Measurements from ENCODE around the gene LMCD1. TPM values are rescaled to one million over a fixed set of nuclear protein-coding genes. Genes with fewer than 3 reads are reported as not detected.

LMCD1 gene
- total RNA-seq, 3 donors from 2014 or later (not counting 1 experiment from before 2014, with no cell fraction given), result not detected

DNA sequence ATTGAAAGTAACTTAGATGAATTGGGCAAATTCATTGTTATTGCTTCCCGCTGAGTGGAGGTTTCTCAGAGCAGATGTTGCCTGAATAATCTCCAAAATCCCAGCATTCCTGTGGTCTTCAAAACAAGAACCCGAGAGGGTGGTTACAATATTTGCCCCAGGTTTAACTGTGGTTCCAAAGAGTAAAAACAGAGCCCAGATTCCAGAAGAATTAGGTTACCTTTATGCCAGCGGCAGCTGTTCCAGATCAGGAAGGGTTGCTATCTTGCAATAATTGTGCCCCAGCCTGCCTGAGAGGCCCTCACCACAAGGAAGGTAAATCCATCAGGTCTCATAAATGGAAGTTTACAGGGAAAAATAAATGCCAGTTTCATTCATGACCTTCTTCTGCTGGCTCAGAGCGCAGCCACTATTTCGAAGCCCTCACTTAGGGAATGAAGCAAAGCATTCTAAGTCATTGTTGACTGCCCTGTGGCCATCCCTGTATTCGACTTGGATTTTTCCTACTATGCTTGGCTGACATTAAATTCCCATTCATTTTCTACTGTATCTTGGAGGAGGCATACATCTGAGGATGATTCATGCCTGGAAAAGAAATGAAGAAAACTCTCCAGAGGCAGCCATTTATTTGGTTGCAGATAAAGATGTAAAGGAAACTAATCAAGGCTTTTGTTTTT lies 88.4 kb downstream of the LMCD1 start:
- no peaks in the 10 kb centered on the region for H3K9me3 Mint-ChIP-seq

DNA sequence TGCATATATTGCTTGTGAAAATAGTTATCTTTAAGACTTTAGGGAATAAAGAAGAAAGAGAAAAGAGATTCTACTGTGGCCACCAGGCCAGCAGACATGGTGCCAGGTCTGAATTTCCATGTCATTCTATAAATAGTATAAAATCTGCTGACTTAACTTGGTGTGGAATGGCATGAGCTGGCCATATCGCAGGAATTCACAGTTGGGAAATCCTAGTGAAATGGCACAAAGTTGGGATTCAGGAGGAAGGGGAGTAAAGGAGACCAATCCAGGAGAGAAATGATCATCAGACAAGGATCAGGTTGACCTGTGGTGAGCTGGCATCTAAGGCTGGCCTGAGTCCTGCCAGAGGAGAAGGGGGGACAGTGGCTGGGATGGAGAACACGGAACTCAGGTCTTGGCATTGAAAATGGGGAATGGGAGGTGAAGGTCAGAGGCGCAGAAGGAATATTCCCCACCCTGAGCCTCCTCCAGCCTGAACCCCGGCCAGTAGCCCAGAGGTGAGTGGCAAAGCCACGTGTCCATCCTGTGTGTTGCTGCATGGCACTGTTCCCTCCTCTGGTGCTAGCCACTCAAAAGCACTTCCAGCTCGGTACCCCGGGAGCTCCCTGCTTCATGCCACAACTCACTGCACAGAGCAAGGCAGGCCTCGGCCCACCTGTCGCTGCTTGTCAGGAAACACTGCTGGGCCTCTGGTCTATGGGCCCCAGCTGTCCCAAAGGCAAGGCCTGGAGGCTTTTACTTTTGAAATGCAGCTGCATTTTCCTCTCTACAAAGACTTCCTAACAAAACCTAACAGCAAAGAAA lies 91.6 kb downstream of the LMCD1 start:
- no peaks in the 10 kb centered on the region for H3K27me3 ChIP-seq (ENCODE audit: control insufficient read depth, insufficient read depth, low read length)
- H3K36me3 Mint-ChIP-seq, result no peaks in the 10 kb centered on the region
- TF ChIP-seq, protein P1, sequence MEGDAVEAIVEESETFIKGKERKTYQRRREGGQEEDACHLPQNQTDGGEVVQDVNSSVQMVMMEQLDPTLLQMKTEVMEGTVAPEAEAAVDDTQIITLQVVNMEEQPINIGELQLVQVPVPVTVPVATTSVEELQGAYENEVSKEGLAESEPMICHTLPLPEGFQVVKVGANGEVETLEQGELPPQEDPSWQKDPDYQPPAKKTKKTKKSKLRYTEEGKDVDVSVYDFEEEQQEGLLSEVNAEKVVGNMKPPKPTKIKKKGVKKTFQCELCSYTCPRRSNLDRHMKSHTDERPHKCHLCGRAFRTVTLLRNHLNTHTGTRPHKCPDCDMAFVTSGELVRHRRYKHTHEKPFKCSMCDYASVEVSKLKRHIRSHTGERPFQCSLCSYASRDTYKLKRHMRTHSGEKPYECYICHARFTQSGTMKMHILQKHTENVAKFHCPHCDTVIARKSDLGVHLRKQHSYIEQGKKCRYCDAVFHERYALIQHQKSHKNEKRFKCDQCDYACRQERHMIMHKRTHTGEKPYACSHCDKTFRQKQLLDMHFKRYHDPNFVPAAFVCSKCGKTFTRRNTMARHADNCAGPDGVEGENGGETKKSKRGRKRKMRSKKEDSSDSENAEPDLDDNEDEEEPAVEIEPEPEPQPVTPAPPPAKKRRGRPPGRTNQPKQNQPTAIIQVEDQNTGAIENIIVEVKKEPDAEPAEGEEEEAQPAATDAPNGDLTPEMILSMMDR (IDR thresholded peaks at IDR 0.05), result no peak
- 81% methylated on average over 9 of the region's 9 CpGs for WGBS (ENCODE audit: insufficient coverage)
- no peak overlapping the region for H3K4me3 Mint-ChIP-seq
- H3K9me3 ChIP-seq (ENCODE audit: control insufficient read depth, insufficient read depth, low read length), result no peaks in the 10 kb centered on the region
- H3K27me3 Mint-ChIP-seq (ENCODE audit: low read depth in 2 of 2), result peaks cover 0 to 3% of the 10 kb centered on the region in 2 donors
- no peaks in the 10 kb centered on the region for H3K36me3 ChIP-seq (ENCODE audit: control insufficient read depth, insufficient read depth, low read length)
- intact Hi-C loops (cut with micrococcal nuclease), result no loop called here
- no peak overlapping the region for H3K27ac ChIP-seq (ENCODE audit: low read length)
- no peak for ATAC-seq
- no peak for DNase-seq
- H3K4me3 ChIP-seq (ENCODE audit: low read length), result no peak overlapping the region
- H3K27ac Mint-ChIP-seq, result no peak overlapping the region
- no peaks in the 10 kb centered on the region for H3K9me3 Mint-ChIP-seq
- H3K4me1 ChIP-seq (ENCODE audit: control insufficient read depth, insufficient read depth, low read length), result no peaks in the 10 kb centered on the region
- H3K4me1 Mint-ChIP-seq, result no peaks in the 10 kb centered on the region

More for the DNA sequence above, 88.4 kb downstream of the LMCD1 start:
- Mint-ChIP-seq H3K4me1 (no peaks in the 10 kb centered on the region), H3K27me3 (ENCODE audit: low read depth in 2 of 2) (peaks cover 3 to 5% of the 10 kb centered on the region in 2 donors), H3K27ac (no peak overlapping the region), H3K36me3 (no peaks in the 10 kb centered on the region), H3K4me3 (no peak overlapping the region)
- TF ChIP-seq, protein P1 (IDR thresholded peaks at IDR 0.05), result no peak
- Histone ChIP-seq H3K4me1 (ENCODE audit: control insufficient read depth, insufficient read depth, low read length) (no peaks in the 10 kb centered on the region), H3K27ac (ENCODE audit: low read length) (no peak overlapping the region), H3K36me3 (ENCODE audit: control insufficient read depth, insufficient read depth, low read length) (no peaks in the 10 kb centered on the region), H3K9me3 (ENCODE audit: control insufficient read depth, insufficient read depth, low read length) (no peaks in the 10 kb centered on the region), H3K4me3 (ENCODE audit: low read length) (no peak overlapping the region), H3K27me3 (ENCODE audit: control insufficient read depth, insufficient read depth, low read length) (no peaks in the 10 kb centered on the region)
- WGBS (ENCODE audit: insufficient coverage), result 82% methylated on average over 6 of the region's 6 CpGs
- ATAC-seq (no peak), DNase-seq (no peak)
- intact Hi-C loops (cut with micrococcal nuclease), result no loop called here

DNA sequence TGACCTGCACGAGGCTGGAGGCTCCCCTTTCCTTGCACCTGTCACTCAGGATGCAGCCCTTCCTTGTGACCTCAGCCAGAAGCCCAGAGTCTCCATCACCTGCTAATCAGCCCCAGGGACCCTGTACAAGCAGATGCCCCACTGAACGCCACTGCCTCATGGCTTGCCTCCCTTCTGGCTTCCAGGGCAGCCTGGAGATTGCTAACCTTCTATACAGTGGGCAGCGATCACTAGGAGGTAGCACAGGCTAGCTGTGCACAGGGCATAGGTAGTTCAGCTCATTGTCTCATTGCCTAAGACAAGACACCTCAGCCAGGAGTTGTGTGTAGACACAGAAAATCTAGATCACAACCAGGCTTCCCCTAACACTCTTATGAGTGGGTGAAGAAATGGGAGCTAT lies 93.6 kb downstream of the LMCD1 start:
- WGBS (ENCODE audit: insufficient coverage), result 60% methylated on average over 3 of the region's 3 CpGs
- Mint-ChIP-seq H3K4me1 (no peaks in the 10 kb centered on the region), H3K27ac (no peak overlapping the region), H3K36me3 (no peaks in the 10 kb centered on the region), H3K4me3 (no peak overlapping the region), H3K9me3 (no peaks in the 10 kb centered on the region), H3K27me3 (ENCODE audit: low read depth in 2 of 2) (peaks cover 0 to 3% of the 10 kb centered on the region in 2 donors)
- H3K27me3 ChIP-seq (ENCODE audit: control insufficient read depth, insufficient read depth, low read length), result no peaks in the 10 kb centered on the region
- no peaks in the 10 kb centered on the region for H3K9me3 ChIP-seq (ENCODE audit: control insufficient read depth, insufficient read depth, low read length)
- H3K4me1 ChIP-seq (ENCODE audit: control insufficient read depth, insufficient read depth, low read length), result no peaks in the 10 kb centered on the region
- TF ChIP-seq, protein P1 (IDR thresholded peaks at IDR 0.05), result no peak
- intact Hi-C loops (cut with micrococcal nuclease), result no loop called here
- H3K27ac ChIP-seq (ENCODE audit: low read length), result no peak overlapping the region
- no peaks in the 10 kb centered on the region for H3K36me3 ChIP-seq (ENCODE audit: control insufficient read depth, insufficient read depth, low read length)
- no peak for DNase-seq
- ATAC-seq, result no peak
- no peak overlapping the region for H3K4me3 ChIP-seq (ENCODE audit: low read length)
